ENCODE data around the gene CARNS1.

- TF ChIP-seq CTCF (IDR thresholded peaks at IDR 0.05) (no peak), POLR2A (IDR thresholded peaks at IDR 0.05) (no peak)
Measured at GRCh38 chr11:67448220-67448609, 32.7 kb downstream of the CARNS1 start.

Data from esophagus squamous epithelium (tissue), 4 donors.